H1 (cell line): ENCODE results near the gene MRPL36. TPM values are rescaled to one million over a fixed set of nuclear protein-coding genes. Genes with fewer than 3 reads are reported as not detected.

Source experiments
- CTCF ChIA-PET: fragments of 300-600 bp; sonication (Branson Sonifier 250); formaldehyde crosslinking; loops from one replicate; lab custom pipeline; 2021; ENCODE audit not compliant: partially characterized antibody; lab: Charles Lee
- POLR2A ChIA-PET: fragments of 300-600 bp; sonication (Branson Sonifier 250); formaldehyde crosslinking; loops from one replicate; lab custom pipeline; 2021; ENCODE audit warnings: inconsistent platforms; ENCODE audit not compliant: partially characterized antibody; lab: Charles Lee
- DNase-seq, 2 experiments: peaks; one replicate each; pipeline versions ENCODE4 v3.0.0 to v3.0.0-alpha.2; 2010 to 2022; ENCODE audit warnings: low spot score in 2 of 2, low read depth in 1 of 2, mixed read lengths in 1 of 2
- FAIRE-seq: peaks from 2 replicates; lab custom pipeline; 2011; peaks lifted over from hg19 to GRCh38; lab: Jason Lieb, UNC
- H2AFZ ChIP-seq: 2 replicates; pipeline ENCODE4 v1.8.1; 2012; ENCODE audit warnings: low read length, inconsistent platforms
- H2AK5ac ChIP-seq: 2 replicates; pipeline ENCODE4 v1.6.1; 2013; ENCODE audit warnings: low read depth, low read length
- H2BK120ac ChIP-seq: replicated peaks from 2 replicates; pipeline ENCODE3; 2013; ENCODE audit warnings: low read depth, low read length, inconsistent platforms
- H2BK12ac ChIP-seq: 2 replicates; pipeline ENCODE4 v1.6.1; 2013; ENCODE audit warnings: low read depth, low read length
- H2BK15ac ChIP-seq: 2 replicates; pipeline ENCODE4 v1.6.1; 2013; ENCODE audit warnings: low read length
- H2BK20ac ChIP-seq: 2 replicates; pipeline ENCODE4 v1.6.1; 2013; ENCODE audit warnings: low read length
- H2BK5ac ChIP-seq: 2 replicates; pipeline ENCODE4 v1.6.1; 2013; ENCODE audit warnings: low read depth, low read length
- H3K14ac ChIP-seq: 2 replicates; pipeline ENCODE4 v1.6.1; 2013; ENCODE audit warnings: inconsistent platforms; ENCODE audit not compliant: insufficient read length
- H3K18ac ChIP-seq: 2 replicates; pipeline ENCODE4 v1.6.1; 2013; ENCODE audit warnings: low read length; ENCODE audit errors: extremely low read depth
- H3K23ac ChIP-seq: 2 replicates; pipeline ENCODE4 v1.6.1; 2013; ENCODE audit warnings: inconsistent platforms; ENCODE audit not compliant: insufficient read length
- H3K23me2 ChIP-seq: 2 replicates; pipeline ENCODE4 v1.6.1; 2013; ENCODE audit warnings: low read depth, low read length
- H3K27ac ChIP-seq: 2 replicates; pipeline ENCODE4 v1.6.1; 2011; ENCODE audit warnings: low read depth, low read length, inconsistent platforms
- H3K27me3 ChIP-seq, 4 experiments: replicated peaks in 1 of 4; 1 replicate in 1 of 4; 2 replicates in 3 of 4; pipeline versions ENCODE4 v1.6.1 to v1.8.1; 2011 to 2013; ENCODE audit warnings: low read length in 3 of 4, mild to moderate bottlenecking in 3 of 4, inconsistent platforms in 2 of 4, mixed read lengths in 2 of 4, moderate library complexity in 1 of 4; ENCODE audit not compliant: control insufficient read depth in 3 of 4, insufficient read depth in 3 of 4; ENCODE audit errors: extremely low read depth in 1 of 4
- H3K36me3 ChIP-seq, 4 experiments: 2 replicates each; pipeline versions ENCODE4 v1.6.1 to v1.8.1; 2011 to 2013; ENCODE audit warnings: mild to moderate bottlenecking in 4 of 4, low read length in 3 of 4, moderate library complexity in 2 of 4, control low read depth in 1 of 4, inconsistent platforms in 1 of 4; ENCODE audit not compliant: insufficient read depth in 4 of 4, control insufficient read depth in 2 of 4
- H3K4ac ChIP-seq: replicated peaks from 2 replicates; pipeline ENCODE3; 2013; ENCODE audit warnings: low read length, low read depth, mixed read lengths, inconsistent platforms; ENCODE audit not compliant: insufficient read length
- H3K4me1 ChIP-seq, 4 experiments: replicated peaks in 1 of 4; 1 replicate in 1 of 4; 2 replicates in 3 of 4; pipeline versions ENCODE4 v1.6.1 to v1.8.1; 2011 to 2013; ENCODE audit warnings: low read length in 3 of 4, inconsistent platforms in 2 of 4, mixed read lengths in 1 of 4; ENCODE audit not compliant: insufficient read depth in 4 of 4, control insufficient read depth in 3 of 4
- H3K4me2 ChIP-seq, 2 experiments: 2 replicates each; pipeline versions ENCODE4 v1.6.1 to v1.8.1; 2011 to 2013; ENCODE audit warnings: low read depth in 2 of 2, low read length in 2 of 2, control low read depth in 1 of 2, inconsistent platforms in 1 of 2, mild to moderate bottlenecking in 1 of 2; ENCODE audit not compliant: insufficient read depth in 1 of 2
- H3K4me3 ChIP-seq, 4 experiments: fragments of 200-600, 300-600 bp in 1 of 4; sonication (generic), shearing (Covaris generic), sonication (Bioruptor Twin) in 1 of 4; 2 replicates each; pipeline versions ENCODE4 v1.5.1 to v1.8.1; 2011 to 2016; ENCODE audit warnings: low read length in 4 of 4, low read depth in 3 of 4, control low read depth in 2 of 4, inconsistent platforms in 2 of 4, mild to moderate bottlenecking in 2 of 4, mixed read lengths in 1 of 4, moderate library complexity in 1 of 4; ENCODE audit not compliant: insufficient read depth in 2 of 4; ENCODE audit errors: extremely low read depth in 1 of 4
- H3K56ac ChIP-seq: replicated peaks from 2 replicates; pipeline ENCODE3; 2013; ENCODE audit warnings: low read depth, mild to moderate bottlenecking, mixed read lengths, low read length, inconsistent platforms; ENCODE audit not compliant: insufficient read length
- H3K79me1 ChIP-seq: 2 replicates; pipeline ENCODE4 v1.6.1; 2013; ENCODE audit warnings: low read depth, low read length, control low read depth
- H3K79me2 ChIP-seq, 2 experiments: 2 replicates each; pipeline versions ENCODE4 v1.6.1 to v1.8.1; 2012 to 2013; ENCODE audit warnings: low read length in 2 of 2, mild to moderate bottlenecking in 2 of 2, inconsistent platforms in 1 of 2; ENCODE audit not compliant: insufficient read depth in 2 of 2, control insufficient read depth in 1 of 2
- H3K9ac ChIP-seq, 4 experiments: replicated peaks in 1 of 4; 1 replicate in 1 of 4; 2 replicates in 3 of 4; pipeline versions ENCODE4 v1.6.1 to v1.8.1; 2011 to 2013; ENCODE audit warnings: low read depth in 3 of 4, low read length in 3 of 4, control low read depth in 2 of 4, mild to moderate bottlenecking in 2 of 4, moderate library complexity in 2 of 4, inconsistent platforms in 1 of 4; ENCODE audit errors: extremely low read depth in 1 of 4
- H3K9me3 ChIP-seq, 2 experiments: 2 replicates each; pipeline versions ENCODE4 v1.6.1 to v1.8.1; 2012 to 2013; ENCODE audit warnings: mild to moderate bottlenecking in 2 of 2, moderate library complexity in 2 of 2, control low read depth in 1 of 2, inconsistent platforms in 1 of 2, low read depth in 1 of 2, low read length in 1 of 2, mixed read lengths in 1 of 2; ENCODE audit not compliant: insufficient read depth in 2 of 2
- H4K20me1 ChIP-seq, 2 experiments: replicated peaks in 1 of 2; 2 replicates each; pipeline versions ENCODE3 to v1.8.1; 2011 to 2013; ENCODE audit warnings: inconsistent platforms in 2 of 2, low read length in 2 of 2, mild to moderate bottlenecking in 1 of 2; ENCODE audit not compliant: insufficient read depth in 2 of 2, control insufficient read depth in 1 of 2
- H4K5ac ChIP-seq: 2 replicates; pipeline ENCODE4 v1.6.1; 2013; ENCODE audit warnings: low read length, low read depth, mixed read lengths, inconsistent platforms; ENCODE audit not compliant: insufficient read length
- H4K8ac ChIP-seq: 2 replicates; pipeline ENCODE4 v1.8.0; 2013; ENCODE audit warnings: mild to moderate bottlenecking, moderate library complexity, low read length, inconsistent platforms; ENCODE audit not compliant: insufficient read depth; ENCODE audit errors: extremely low read depth
- H4K91ac ChIP-seq: replicated peaks from 2 replicates; pipeline ENCODE3; 2013; ENCODE audit warnings: low read length, mixed read lengths, inconsistent platforms; ENCODE audit not compliant: insufficient read length
- HDAC2 ChIP-seq, 2 experiments: fragments of 300-600 bp in 1 of 2; sonication (generic) in 1 of 2; IDR thresholded peaks; 2 replicates each; pipeline ENCODE4 v1.6.1; 2011 to 2012; ENCODE audit warnings: low read depth in 2 of 2, low read length in 2 of 2, mild to moderate bottlenecking in 2 of 2, moderate library complexity in 2 of 2, borderline replicate concordance in 1 of 2, inconsistent platforms in 1 of 2
- JUND ChIP-seq: IDR thresholded peaks from 2 replicates; pipeline ENCODE4 v1.6.1; 2011; ENCODE audit warnings: mild to moderate bottlenecking, improper control_type of control experiment, low read length
- PHF8 ChIP-seq: fragments of 200-600 bp; sonication (generic); conservative IDR thresholded peaks from 2 replicates; pipeline ENCODE4 v1.7.1; 2012; ENCODE audit warnings: low read depth, mild to moderate bottlenecking, inconsistent platforms, low read length, moderate library complexity
- SIN3A ChIP-seq, 2 experiments: IDR thresholded peaks in 1 of 2; conservative IDR thresholded peaks in 1 of 2; 2 replicates each; pipeline ENCODE4 v1.6.1; 2011 to 2012; ENCODE audit warnings: low read length in 2 of 2, improper control_type of control experiment in 1 of 2, low read depth in 1 of 2, mild to moderate bottlenecking in 1 of 2
- YY1 ChIP-seq: IDR thresholded peaks from 2 replicates; pipeline ENCODE4 v1.6.1; 2011; ENCODE audit warnings: low read depth, mild to moderate bottlenecking, low read length
- WGBS, 2 experiments: shearing (Covaris generic) in 1 of 2; methylation state at CpG; one replicate each; pipeline versions ENCODE4 v1.1.6 to v1.1.7; 2013 to 2015; ENCODE audit warnings: low lambda C conversion rate in 2 of 2, mixed read lengths in 2 of 2, inconsistent platforms in 1 of 2, low coverage in 1 of 2, missing lambda C conversion rate in 1 of 2; ENCODE audit not compliant: insufficient replicate concordance in 2 of 2, insufficient coverage in 1 of 2, insufficient read length in 1 of 2; ENCODE audit errors: extremely low coverage in 1 of 2, missing lambda C conversion rate in 1 of 2; 5-methylcytosine and 5-hydroxymethylcytosine counted together
- polyA plus RNA-seq, 7 experiments: library from polyadenylated mRNA; depleted of rRNA in 3 of 7; stranded (reverse) in 5 of 7; unstranded in 2 of 7; fragments of >200 nt in 5 of 7; fragments of 200-250 nt in 2 of 7; gene quantifications; 1 replicate in 5 of 7; 2 replicates in 1 of 7; 4 replicates in 1 of 7; pipeline versions ENCODE4 v1.2.1 to v1.2.3, GENCODE V29; 2011 to 2013; ENCODE audit warnings: missing spikeins in 2 of 7, mixed read lengths in 2 of 7
- total RNA-seq: library from RNA; stranded (reverse); fragmentation: NEBNext Ultra II Directional; extraction: Animal tissue kit (Norgen Biotek cat#: 25700); gene quantifications from 2 replicates; pipeline ENCODE4 v1.2.1, GENCODE V29; 2021
- TF ChIP-seq, protein P1 (sequence below), 3 experiments: IDR thresholded peaks; 1 replicate in 2 of 3; 2 replicates in 1 of 3; pipeline versions ENCODE4 v1.5.1 to v1.6.1; 2011; ENCODE audit warnings: low read length in 3 of 3, mild to moderate bottlenecking in 3 of 3, inconsistent platforms in 2 of 3, low read depth in 1 of 3, moderate library complexity in 1 of 3; ENCODE audit not compliant: insufficient read depth in 1 of 3; ENCODE audit errors: control extremely low read depth in 1 of 3
- TF ChIP-seq, protein P2 (sequence below): IDR thresholded peaks from 2 replicates; pipeline ENCODE4 v1.6.1; 2012; ENCODE audit warnings: inconsistent platforms

The MRPL36 gene
- total and polyA plus RNA-seq, 2 of the 8 experiments (the other 6 are each of a cell fraction or from before 2014, with no cell fraction given), result 56.3 to 81.5 TPM

DNA sequence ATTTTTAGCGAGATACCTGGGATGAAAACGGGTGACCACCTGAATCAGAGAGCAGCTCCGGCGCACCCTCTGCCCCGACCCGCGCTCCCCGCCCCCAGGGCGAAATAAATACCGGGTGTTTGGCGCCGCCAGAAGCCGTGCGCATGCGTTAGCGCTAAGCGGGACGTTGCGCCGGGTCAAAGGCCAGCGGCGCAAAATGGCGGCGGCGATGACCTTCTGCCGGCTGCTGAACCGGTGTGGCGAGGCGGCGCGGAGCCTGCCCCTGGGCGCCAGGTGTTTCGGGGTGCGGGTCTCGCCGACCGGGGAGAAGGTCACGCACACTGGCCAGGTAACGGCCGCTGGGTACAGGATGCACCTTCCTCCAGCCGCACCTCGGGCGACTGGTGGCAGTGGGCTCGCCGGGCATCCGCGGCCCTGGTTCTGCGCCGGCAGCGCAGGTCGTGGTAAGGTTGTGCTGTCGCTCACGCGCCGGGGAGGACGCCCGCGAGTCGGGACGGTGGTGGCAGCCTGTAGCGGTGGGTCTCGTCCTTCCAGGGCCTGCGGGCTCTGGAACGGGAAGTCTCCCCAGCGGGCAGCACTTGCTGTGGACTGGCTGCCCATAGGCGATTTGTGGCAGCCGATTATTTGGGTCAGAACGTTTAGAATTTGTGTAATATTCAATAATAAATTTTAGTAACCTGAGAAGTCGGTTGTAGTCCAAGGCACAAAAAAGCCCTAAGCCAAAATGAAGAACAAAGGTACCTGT, 1.8 kb upstream of the MRPL36 start, which contains the start of gene NDUFS6:
TSS of gene NDUFS6 (plus strand) at position 186 of the 745 bp plus-strand sequence. CDS start at position 197, 11 bp downstream.
- Histone ChIP-seq H3K9me3 (no peaks in the 10 kb centered on the region), H2AK5ac (no peak within 1 kb of the TSS; the same call in 1 of the 2 replicates), H3K36me3 (peaks cover 36 to 61% (median 53%) of the 10 kb centered on the region in 4 experiments), H3K4me2 (peak within 1 kb of the TSS; percentile 88 to 97), H2BK5ac (peak within 1 kb of the TSS; percentile 91), H4K20me1 (peaks cover 8 to 21% of the 10 kb centered on the region in 2 experiments), H3K23me2 (peaks cover 17% of the 10 kb centered on the region), H4K91ac (peak within 1 kb of the TSS; percentile 96), H2BK15ac (no peak within 1 kb of the TSS; the same call in 1 of the 2 replicates), H3K23ac (no peak within 1 kb of the TSS), H3K4ac (peak within 1 kb of the TSS; percentile 96), H2BK20ac (no peak within 1 kb of the TSS), H3K79me2 (peaks cover 15 to 74% of the 10 kb centered on the region in 2 experiments), H2BK12ac (peak within 1 kb of the TSS; percentile 88), H3K79me1 (peaks cover 17% of the 10 kb centered on the region), H3K4me1 (peaks cover 0 to 7% (median 5%) of the 10 kb centered on the region in 4 experiments; a peak in 6 of 7 replicates), H4K5ac (peak within 1 kb of the TSS; percentile 99), H2BK120ac (no peak within 1 kb of the TSS), H2AFZ (peak within 1 kb of the TSS; percentile 18; the same call in 1 of the 2 replicates), H3K18ac (peak within 1 kb of the TSS; percentile 96), H3K4me3 (peak within 1 kb of the TSS; percentile 87 to 94 (median 93)), H3K56ac (peak within 1 kb of the TSS; percentile 98), H3K27me3 (no peaks in the 10 kb centered on the region), H3K9ac (peak within 1 kb of the TSS; percentile 92 to 98 (median 94)), H3K14ac (no peak within 1 kb of the TSS), H3K27ac (peak within 1 kb of the TSS; percentile 88), H4K8ac (peak within 1 kb of the TSS; percentile 98; the same call in 1 of the 2 replicates)
- 2% methylated on average over 48 of the region's 69 CpGs; no CpG with 5 or more reads in 1 of the 2 experiments for WGBS, 2 experiments
- DNase-seq (peak; percentile 39 to 85), FAIRE-seq (no peak)
- ChIA-PET CTCF (interaction anchor here (0.8 to 1.6 kb wide), 4 partner anchors 37 to 298 kb away, joined by 3 to 6 read pairs (median 3); no protein-coding TSS in a partner anchor), POLR2A (interaction anchor here (0.7 to 2.7 kb wide), 21 partner anchors 8 to 391 kb away, joined by 3 to 12 read pairs (median 3); no protein-coding TSS in a partner anchor)
- TF ChIP-seq HDAC2 (IDR thresholded peaks at IDR 0.05; ENCODE audit: borderline replicate concordance in 1 of 2, low read depth in 2 of 2, low read length in 2 of 2) (peak in 1 of 2 experiments; percentile 29; a peak in 1 of 4 replicates), YY1 (peak; percentile 94), PHF8 (peak; percentile 91), JUND (no peak), SIN3A (conservative IDR thresholded peaks at IDR 0.05 in 1 of 2, IDR thresholded peaks at IDR 0.05 in 1 of 2; ENCODE audit: low read depth in 1 of 2, low read length in 2 of 2) (peak in 1 of 2 experiments; percentile 73; a peak in 1 of 4 replicates)
- TF ChIP-seq, protein P1, sequence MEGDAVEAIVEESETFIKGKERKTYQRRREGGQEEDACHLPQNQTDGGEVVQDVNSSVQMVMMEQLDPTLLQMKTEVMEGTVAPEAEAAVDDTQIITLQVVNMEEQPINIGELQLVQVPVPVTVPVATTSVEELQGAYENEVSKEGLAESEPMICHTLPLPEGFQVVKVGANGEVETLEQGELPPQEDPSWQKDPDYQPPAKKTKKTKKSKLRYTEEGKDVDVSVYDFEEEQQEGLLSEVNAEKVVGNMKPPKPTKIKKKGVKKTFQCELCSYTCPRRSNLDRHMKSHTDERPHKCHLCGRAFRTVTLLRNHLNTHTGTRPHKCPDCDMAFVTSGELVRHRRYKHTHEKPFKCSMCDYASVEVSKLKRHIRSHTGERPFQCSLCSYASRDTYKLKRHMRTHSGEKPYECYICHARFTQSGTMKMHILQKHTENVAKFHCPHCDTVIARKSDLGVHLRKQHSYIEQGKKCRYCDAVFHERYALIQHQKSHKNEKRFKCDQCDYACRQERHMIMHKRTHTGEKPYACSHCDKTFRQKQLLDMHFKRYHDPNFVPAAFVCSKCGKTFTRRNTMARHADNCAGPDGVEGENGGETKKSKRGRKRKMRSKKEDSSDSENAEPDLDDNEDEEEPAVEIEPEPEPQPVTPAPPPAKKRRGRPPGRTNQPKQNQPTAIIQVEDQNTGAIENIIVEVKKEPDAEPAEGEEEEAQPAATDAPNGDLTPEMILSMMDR (IDR thresholded peaks at IDR 0.05; ENCODE audit: control extremely low read depth in 1 of 3, insufficient read depth in 1 of 3, low read depth in 1 of 3, low read length in 3 of 3), result no peak
- TF ChIP-seq, protein P2, sequence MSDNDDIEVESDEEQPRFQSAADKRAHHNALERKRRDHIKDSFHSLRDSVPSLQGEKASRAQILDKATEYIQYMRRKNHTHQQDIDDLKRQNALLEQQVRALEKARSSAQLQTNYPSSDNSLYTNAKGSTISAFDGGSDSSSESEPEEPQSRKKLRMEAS, result 0 out of 2 replicates have a peak, but pooled peaks have one; percentile 7
